ENCODE results near the gene KAT2B.
A peak's percentile ranks its signal among the peaks of the same experiment; 100 is the strongest.

Gene KAT2B

GRCh38 chr3:20154078-20154477, 113.8 kb downstream of the KAT2B start:
- DNase-seq: no peak

GRCh38 chr3:20154928-20155327, 114.7 kb downstream of the KAT2B start:
- DNase-seq: no peak

GRCh38 chr3:20160230-20160629, 120.0 kb downstream of the KAT2B start:
- DNase-seq: peak; percentile 13

GRCh38 chr3:20161714-20162113, 121.5 kb downstream of the KAT2B start:
- DNase-seq: no peak

- no peak for DNase-seq
Observed at GRCh38 chr3:20173844-20174410, 133.7 kb downstream of the KAT2B start.

- no peak for DNase-seq
Observed at GRCh38 chr3:20181276-20181675, 141.0 kb downstream of the KAT2B start.

GRCh38 chr3:20182206-20182605, 142.0 kb downstream of the KAT2B start:
- DNase-seq: no peak

- DNase-seq: no peak
Observed at GRCh38 chr3:20185331-20185678, 145.1 kb downstream of the KAT2B start.

GRCh38 chr3:20185679-20186599, 145.7 kb downstream of the KAT2B start, which contains the start of gene SGO1:
Gene SGO1, minus strand, starts transcription at chr3:20186206. Its CDS starts 2,179 bp downstream, at chr3:20184027.
- peak; percentile 99 for DNase-seq

GRCh38 chr3:20186600-20187004, 146.4 kb downstream of the KAT2B start:
- no peak for DNase-seq

- DNase-seq: no peak
Observed at GRCh38 chr3:20190991-20191390, 150.7 kb downstream of the KAT2B start.

- no peak for DNase-seq
Observed at GRCh38 chr3:20194793-20195460, 154.7 kb downstream of the KAT2B start.

GRCh38 chr3:20197775-20198174, 157.5 kb downstream of the KAT2B start:
- DNase-seq: no peak

GRCh38 chr3:20201143-20201542, 160.9 kb downstream of the KAT2B start:
- no peak for DNase-seq
